Uterine smooth muscle cell (primary cell): ENCODE results near the gene SEZ6L. TPM values are rescaled to one million over a fixed set of nuclear protein-coding genes. Genes with fewer than 3 reads are reported as not detected.

Experiments used
- total RNA-seq: library from RNA; depleted of rRNA; stranded (reverse); fragments of >200 nt; gene quantifications from 2 replicates; pipeline ENCODE4 v1.2.3, GENCODE V29; 2014

The SEZ6L gene
- not detected in 2 replicates for total RNA-seq

GRCh38 chr22:26169315-26170111 lies at the start of gene SEZ6L:
SEZ6L (plus strand) TSS chr22:26169462; CDS start chr22:26169670, 208 bp downstream.

GRCh38 chr22:26428515-26429457 lies 259.5 kb downstream of the SEZ6L start, which contains the start of gene ASPHD2:
ASPHD2 (plus strand) TSS chr22:26429260; CDS start chr22:26433616, 4,356 bp downstream.

